NCI-H187 treated with DMSO at 0.1 percent for 48 hours (cell line): ENCODE results near the gene GAL.

Experiments used
- DNase-seq: peaks from one replicate; lab custom pipeline; 2025; lab: John Stamatoyannopoulos, UW

Gene GAL

DNA sequence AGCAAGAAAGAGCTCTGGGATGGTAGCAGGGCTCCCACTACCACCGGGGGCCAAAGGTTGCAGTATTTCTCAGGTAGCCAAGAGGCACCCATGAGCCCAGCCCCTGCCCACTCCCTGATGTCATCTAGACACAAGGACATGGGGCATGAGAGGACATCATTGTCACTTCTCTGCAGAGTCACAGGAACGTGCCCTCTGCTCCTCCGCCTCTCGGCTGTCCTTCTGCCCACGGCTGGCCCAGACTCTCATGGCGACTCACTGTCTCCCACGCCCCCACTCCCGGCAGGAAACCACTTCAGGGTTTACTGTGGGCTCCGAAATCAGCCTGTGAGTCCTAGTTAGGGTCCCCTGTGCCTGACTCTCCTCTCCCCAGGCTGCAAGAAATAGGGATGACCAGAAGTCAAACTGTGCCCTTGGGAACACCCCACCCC, 1.8 kb upstream of the GAL start:
- DNase-seq: peak; percentile 4

DNA sequence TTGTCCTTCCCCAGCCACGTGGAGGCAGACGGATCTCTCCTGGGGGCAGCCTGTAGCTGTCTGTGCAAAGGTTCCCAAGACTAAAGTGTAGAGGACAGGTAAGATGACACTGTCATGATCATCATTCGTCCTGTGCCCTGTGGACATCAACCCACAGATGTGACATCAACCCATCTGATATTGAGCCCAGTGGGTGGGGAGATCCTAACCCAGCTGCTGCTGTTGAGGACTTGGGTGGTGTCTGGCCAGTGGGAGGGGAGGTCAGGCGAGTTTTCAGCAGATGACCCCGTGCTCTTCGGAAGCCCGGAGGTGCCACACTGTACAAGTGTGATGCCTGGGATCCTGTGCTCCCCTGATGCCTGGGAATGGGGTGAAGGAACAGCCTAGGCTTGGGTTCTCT, 1.2 kb upstream of the GAL start:
- DNase-seq: no peak

DNA sequence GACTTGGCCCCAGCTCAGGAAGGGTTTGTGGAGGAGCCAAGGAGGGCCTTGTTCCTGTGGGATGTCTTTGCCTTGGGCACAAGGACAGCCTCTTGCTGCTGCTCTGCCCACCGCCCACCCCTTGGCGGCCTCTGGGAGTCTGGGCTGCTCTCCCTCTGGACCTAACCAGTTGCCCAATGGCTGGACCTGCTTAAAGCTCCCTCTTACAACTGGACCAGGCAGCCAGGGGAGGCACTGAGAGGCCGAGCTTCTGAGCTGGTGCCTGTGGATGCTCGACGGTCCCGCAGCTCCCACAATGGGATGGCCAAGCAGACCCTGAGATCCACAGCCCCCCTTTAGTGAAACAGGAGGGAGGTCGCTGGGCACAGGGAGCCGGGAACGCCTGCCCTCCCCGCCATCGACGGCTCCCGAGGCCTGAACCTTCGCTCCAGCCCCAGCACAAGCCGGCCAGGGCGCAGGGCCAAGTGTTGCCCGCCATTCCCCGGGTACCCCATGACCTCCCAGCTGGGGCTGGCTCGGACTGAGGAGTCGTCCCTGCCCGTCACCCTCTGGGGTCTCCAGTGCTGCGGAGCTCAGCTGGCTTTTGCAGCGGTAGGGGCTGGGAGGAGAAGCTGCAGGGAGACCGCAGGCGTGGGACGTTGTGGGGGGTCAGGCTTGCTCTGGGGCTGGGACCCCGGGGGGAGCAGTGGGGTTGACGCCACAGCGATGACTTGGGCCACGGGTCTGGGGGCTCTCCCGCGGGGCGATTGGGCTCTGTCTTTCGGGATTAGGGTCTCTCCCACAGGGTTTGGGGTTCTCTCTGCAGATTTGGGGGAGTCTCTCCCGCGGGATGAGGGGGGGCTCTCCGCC, 584 bp upstream of the GAL start:
- DNase-seq: no peak

DNA sequence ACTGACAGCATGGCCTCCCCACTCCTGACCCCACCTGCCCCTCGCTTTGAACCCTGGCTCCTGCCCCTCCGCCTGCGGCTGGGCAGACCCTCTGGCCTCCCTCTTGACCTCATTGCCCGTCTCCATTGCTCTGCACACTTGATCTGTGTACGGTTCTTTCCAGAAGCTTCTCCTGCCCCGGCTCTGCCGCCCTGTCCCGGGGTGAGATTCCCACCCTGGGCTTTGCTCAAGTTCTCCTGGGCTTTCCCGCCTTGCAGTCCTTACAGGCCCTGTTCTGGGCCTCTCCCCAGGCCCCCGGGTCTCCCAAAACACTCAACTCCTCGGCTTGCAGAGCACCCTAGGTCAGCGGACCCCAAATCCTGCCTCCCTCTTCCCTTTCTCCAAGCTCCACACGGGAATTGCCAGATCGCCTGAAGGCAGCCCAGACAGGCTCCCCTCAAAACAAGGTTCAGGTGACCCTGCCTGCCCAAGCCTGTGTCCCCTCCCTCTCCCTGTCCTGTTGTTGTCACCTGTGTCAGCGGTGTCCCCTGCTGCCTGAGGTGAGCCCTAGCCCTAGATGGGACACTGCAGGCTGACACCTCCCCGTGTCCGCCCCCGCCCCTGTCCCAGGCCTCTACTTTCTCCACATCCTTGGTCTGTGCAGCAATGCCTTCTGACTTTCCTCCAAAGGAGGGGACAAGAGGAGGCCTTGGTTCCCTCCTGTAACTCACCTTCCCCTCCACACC, 1.5 kb downstream of the GAL start:
- no peak for DNase-seq

DNA sequence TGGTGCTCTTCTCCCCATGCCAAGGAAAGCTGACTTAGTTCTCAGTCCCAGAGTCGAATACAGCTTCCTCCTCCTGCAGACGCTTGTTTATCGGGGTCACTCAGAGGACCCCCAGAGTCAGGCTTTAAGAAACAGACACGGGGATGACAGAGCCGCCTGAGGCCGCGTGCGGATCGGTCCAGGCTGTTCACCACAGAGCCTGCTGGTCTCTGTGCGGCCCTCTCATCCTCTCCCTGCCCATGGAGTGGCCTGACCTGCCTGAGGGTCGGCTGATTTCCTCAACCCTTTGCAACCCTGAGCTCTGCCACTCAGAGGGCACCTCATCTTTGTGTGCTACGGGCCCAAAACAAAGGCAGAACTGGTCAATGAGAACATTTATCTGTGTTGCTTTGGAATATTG, 2.1 kb downstream of the GAL start:
- no peak for DNase-seq

DNA sequence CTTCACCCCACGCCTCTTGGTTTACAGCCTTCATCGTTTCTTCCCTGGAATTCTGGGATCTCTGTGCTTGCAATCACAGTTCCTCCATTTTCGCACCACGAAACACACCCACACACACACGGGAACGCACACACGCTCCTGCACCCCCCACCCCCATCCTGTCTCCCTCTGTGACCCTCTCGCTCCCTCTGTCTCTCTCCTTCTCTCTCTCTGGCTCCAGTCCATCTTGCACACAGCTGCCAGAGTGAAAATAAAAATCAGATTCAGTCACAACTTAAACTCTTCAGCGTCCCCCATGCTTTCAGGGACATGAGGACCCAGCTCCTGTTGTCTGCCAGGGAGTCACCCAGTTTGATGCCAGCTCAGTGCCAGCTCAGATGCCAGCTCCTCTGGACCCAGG, 3.0 kb downstream of the GAL start:
- DNase-seq: no peak

DNA sequence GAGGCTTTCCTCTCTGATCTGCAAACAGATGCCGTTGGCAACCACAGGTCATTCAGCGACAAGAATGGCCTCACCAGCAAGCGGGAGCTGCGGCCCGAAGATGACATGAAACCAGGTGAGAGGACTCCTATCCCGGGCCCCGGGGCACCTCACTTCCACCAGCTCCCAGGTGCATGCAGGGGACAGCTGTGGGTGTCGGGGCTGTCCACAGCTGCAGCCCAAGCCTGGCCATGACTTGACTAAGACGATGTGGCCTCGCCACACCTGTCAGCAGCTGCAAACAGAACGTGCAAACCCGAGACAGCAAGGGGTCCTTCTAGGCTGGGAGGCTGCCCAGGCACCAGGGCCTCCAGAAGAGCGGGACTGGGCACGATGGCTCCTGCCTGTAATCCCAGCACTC, 3.6 kb downstream of the GAL start:
- DNase-seq: no peak

DNA sequence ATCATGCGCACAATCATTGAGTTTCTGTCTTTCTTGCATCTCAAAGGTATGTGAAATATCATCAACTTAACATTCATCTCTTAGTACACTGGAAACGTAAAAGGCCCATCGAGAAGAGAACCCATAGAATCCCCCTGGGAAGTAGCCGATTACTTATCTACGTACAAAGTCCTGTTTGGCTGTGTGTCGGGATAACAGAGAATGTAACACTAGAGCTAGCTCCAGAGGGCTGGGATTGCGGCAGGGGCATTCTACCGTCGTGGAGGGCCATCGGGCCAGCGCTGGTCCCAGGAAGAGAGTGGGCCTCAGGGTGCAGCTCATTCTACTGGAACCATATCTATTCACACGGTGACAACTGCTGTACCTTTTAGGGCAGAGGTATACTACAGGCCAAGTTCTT, 4.5 kb downstream of the GAL start:
- no peak for DNase-seq

DNA sequence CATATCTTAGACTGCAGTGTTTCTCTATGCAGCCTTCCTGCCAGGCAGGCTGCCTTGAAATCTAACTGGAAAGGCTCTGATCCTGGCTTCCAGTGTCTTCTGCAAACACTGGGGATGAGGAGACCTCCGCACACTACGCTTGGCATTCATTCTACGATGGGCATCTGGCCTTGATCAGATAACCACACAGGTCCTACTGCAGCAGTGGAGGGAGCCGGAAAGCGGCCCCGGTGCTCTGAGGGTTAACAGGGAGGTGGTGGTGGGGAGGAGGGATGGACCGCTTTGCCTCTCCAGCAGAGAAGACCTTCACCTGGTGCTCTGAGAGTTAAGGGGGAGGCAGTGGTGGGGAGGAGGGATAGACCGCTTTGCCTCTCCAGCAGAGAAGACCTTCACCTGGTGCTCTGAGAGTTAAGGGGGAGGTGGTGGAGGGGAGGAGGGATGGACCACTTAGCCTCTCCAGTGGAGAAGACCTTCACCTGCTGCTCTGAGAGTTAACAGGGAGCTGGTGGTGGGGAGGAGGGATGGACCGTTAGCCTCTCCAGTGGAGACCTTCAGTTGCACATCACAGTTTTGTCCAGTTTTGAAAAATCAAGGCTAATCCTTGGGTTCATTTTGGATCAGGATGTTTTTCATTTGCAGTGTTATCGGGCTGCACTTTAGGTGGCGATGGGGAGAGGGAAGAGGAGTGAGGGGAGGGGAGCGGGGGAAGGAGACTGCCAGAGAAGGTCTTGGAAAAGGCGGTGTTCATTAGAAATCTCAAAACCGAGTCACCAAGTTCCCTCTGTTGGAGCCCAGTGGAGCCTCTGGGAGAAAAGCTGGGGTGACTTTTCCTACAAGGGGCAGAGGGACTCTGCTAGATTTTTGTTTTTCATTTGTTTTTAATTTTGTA, 5.6 kb downstream of the GAL start:
- DNase-seq: no peak

DNA sequence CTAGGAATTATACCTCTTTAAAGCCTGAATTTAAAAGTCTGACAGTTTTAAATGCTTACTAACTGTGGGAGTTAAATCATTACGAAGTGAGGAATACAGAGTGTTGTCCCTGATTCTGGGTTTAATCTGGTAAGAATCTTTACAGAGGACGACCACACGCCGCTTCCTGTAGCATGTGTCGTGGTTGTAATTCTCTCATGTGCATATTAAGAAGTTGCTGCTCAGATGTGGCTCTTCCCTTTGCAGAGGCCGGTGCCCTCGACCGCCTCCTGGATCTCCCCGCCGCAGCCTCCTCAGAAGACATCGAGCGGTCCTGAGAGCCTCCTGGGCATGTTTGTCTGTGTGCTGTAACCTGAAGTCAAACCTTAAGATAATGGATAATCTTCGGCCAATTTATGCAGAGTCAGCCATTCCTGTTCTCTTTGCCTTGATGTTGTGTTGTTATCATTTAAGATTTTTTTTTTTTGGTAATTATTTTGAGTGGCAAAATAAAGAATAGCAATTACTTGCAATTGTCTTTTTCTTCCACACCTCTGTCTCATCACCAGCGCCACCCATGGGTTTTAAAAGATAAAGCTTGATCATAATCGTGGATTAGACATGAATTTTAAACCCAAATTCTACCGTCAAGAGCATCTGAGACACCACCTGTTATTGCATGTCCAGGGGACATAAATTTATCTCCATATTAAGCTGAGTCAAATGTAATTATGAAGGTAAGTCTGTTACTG, 6.5 kb downstream of the GAL start:
- DNase-seq: no peak

DNA sequence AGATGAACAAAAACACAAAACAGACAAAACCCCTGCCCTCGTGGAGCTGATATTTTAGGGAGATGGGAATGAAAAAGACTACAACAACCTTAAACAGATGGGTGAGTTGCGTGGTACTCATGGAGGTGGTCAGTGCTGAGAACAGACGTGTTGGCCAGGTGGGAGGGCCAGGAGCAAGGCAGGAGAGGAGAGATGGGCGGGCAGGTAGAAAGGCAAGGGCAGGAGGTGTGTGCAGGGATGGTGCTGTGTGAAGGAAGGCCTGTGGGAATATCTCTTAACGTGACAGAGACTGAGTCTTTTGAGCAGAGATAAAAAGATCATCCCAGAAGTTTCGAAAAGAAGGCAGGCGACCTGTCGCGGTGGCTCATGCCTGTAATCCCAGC, 7.0 kb downstream of the GAL start:
- DNase-seq: no peak

DNA sequence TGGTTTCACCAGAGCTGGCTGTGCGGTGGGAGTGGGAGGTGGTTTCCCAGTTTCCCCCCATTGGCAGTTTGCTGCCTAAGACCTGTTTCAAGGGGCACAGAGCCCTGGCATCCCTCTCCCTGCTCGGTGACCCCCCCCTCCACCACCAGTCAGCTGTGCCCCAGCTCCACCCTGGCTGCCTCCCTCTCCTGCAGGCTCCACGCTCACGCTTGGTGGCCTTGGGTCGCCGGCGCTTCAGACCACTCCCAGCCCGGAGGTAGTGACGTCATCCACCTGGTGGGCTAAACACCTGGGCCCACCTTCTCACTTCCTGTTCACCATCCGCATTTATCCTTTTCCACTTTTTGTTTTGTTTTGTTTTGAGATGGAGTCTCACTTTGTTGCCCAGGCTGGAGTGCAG, 7.8 kb downstream of the GAL start:
- DNase-seq: no peak

DNA sequence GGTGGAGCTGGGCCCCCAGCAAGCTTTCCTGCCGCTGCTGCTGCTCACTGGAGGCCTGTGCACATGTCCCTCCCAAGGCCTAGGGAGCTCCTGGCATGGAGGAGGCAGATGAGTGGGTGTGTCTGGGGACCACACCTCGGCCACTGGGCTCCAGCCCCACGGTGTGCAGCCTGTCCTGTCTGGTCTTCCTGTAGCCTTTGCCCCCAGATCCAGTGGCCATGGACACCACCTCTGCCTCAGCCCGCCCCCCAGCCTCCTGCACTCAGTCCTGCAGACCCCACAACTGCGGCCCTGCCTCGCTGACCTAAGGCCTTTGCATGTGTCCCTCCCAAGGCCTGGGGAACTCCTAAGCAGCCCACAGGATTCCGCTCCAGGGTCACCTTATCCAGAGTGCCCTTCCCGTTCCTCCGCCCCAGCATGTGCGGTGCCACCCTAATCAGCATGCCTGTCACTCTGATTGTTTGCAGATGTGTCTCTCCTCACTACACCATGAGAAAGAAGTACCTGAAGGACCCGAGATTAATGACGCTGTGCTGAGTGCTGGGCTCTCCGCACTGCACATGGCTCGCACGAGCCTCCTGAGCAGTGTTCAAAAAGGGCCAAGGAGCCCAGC, 8.6 kb downstream of the GAL start:
- no peak for DNase-seq

DNA sequence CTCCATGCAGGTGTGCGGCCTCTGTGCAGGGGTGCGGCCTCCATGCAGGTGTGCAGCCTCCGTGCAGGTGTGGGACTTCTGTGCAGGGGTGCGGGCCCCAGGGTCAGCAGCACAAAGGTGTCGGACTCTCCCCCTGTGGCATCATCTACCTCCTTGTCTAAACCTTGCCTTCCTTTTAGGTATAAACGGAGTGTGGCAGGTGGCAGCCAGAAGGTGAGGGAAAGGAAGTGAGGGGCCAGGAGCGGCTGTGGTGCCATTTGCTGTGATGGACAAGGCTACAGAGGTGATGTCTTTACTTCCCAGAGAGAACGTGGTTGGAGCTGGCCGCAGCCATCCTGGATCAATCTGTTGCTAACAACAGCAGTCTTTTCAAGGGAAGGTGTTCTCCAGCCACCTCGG, 9.1 kb downstream of the GAL start:
- DNase-seq: no peak

DNA sequence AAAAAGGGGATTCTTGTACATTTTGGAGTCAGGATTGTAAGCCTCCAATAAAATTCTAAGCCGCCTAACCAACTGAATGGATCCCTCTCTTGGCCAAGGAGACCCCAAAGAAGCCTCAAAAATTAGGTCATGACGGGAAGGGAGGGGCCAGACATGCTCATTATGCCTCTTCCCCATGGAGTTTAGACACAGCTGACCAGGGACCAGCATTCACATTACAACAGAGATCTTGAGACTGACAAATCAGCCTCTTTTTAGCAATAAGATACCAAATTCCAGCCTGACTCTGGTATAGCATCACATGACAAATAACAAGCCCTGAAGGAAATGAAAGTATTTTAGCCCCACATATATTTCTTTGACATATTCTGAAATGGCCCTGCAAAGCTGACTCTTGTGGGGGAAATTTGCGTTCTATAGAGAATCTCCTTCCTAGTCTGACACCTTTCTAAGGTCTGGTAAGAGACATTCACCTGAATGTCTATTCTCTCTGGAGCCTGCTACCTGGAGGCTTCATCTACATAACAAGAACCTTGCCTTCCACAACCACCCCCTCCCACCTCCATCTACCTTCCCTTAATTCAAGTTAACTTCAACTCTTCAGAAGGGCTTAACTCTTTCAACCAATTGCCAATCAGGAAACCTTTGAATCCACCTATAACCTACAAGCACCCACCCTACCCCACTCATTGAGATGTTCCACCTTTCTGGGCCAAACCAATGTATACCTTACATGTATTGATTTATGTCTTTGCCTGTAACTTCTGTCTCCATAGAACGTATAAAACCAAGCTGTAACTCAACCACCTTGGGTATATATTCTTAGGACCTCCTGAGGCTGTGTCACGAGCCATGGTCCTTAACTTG, 10.3 kb downstream of the GAL start:
- no peak for DNase-seq

DNA sequence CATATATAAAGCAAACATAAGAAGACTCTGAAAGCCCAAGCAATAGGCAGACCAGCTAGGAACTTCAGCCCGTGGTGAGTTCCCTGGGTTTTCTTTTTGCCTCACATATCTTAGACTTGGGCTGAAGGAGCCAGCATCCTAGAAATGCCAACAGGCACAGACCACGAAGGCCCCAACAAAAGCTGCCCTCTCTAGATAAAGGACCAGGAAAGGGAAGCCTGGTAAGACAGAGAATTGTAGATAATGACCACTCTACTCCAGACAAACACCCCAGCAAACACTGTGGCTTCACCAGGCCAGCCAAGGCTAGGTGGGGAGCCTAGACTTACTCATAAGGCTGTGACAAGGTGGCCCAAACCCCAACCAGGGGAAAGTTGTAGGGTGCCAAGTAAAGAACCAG, 11.2 kb downstream of the GAL start:
- no peak for DNase-seq

DNA sequence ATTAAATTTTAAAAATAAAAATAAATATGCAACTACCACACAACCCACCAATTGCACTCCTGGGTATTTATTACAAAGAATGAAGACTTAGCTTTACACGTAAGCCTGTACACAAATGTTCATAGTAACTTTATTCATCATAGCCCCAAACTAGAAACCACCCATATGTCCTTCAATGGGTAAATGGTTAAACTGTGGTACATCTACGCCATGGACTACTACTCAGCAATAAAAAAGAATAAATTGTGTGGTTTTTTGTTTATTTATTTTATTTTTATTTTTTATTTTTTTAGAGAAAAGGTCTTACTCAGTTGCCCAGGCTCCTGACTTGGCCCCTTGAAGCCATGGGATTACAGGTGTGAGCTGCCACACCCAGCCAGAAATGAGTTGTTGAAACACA, 14.6 kb downstream of the GAL start:
- no peak for DNase-seq

DNA sequence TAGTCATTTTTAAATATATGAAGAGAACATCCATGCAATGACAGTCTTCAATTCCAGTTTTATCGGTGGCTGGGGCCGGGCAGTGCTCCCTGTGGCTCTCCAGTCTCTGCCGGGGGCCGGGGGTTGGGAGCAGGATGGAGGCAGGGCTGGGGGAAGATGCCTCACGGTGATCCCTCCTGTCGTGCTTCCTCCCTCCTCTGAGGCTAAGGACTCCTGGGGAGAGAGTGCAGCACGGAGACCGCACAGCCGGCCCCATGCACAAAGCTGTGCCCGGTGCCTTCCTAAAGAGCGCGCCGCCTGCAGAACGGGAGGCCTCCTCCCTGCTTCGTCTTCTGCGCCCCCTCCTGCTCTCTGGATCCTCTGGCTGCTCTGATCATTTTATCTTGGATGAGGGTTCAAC, 20.5 kb downstream of the GAL start:
- no peak for DNase-seq

DNA sequence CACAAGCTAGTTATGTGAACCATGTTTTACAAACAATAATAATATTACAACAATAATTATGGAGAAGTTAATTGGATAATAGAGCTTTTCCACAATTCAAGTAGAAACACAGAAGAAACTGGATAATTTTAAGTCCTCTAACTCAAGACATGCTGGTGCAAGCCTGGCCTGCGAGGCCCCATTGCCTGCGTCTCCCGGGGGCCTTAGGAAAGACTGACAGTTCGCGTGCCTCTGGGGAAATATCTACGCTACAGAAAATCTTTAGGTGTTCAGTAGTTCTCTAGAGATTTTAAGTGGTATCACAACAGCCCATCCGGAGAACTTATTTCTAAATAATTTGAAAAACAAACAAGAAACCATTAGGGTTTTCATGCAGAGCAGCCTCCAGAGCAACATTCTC, 23.2 kb downstream of the GAL start:
- DNase-seq: no peak

DNA sequence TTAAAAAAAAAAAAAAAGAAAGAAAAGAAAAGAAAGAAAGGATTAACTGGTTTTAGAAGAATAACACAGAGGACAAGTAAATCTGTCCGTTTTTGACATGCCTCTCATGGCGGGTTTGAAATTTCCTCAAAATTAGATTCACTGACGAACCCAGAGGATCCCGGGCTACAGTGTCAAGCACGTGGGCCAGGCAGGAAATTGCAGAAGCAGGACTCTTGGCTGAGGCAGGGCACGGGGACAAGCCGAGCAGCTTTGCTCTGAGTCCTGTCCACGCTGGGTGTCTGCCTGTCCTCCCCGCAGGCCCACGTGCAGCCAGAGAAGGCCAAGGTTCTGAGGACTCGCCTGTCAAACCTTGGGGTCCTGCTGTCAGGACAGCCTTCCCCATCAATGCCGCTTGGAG, 24.7 kb downstream of the GAL start:
- DNase-seq: no peak

DNA sequence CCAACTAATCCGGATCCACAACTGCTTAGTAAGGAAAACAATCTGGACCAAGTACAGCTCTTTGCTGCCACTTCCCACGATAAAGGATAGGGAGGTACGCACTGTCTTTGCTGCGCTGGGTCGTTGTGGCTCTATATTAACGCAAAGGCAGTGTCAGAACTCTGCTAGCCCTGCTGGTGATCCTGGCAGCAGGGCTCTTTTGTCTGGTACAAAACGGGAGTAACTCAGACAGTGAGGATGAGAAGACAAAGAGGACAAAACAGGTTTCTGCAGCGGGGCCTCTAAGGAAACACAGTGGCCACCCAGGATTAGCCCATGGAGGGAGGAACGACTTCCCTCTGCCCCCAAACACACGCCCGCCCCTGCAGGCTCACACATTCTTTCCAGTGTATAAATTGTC, 26.1 kb downstream of the GAL start:
- no peak for DNase-seq
